ENCODE data around the gene SFMBT2. TPM values are rescaled to one million over a fixed set of nuclear protein-coding genes. Genes with fewer than 3 reads are reported as not detected.

Gene SFMBT2
- polyA plus RNA-seq, 2 of the 4 experiments (the other 2 are of a cell fraction), result 9.6 to 10.2 TPM

GRCh38 chr10:7193369-7193768 lies 217.5 kb downstream of the SFMBT2 start:
- ATAC-seq, result no peak
- DNase-seq (ENCODE audit: low read depth in 1 of 2, low spot score in 1 of 2), result no peak
- Histone ChIP-seq H3K4me1 (no peaks in the 10 kb centered on the region), H3K27ac (no peak overlapping the region), H3K4me2 (no peak overlapping the region), H3K9me3 (no peaks in the 10 kb centered on the region), H3K4me3 (no peak overlapping the region)
- 92% methylated on average over 7 of the region's 7 CpGs for WGBS (ENCODE audit: missing lambda C conversion rate)
- ChIA-PET CTCF (interaction anchor here (0.7 to 0.8 kb wide), 2 partner anchors 10 to 511 kb away, joined by 3 to 4 read pairs; no protein-coding TSS in a partner anchor), POLR2A (no interaction called here)
- FAIRE-seq, result no peak
- TF ChIP-seq NFE2L2 (conservative IDR thresholded peaks at IDR 0.05; ENCODE audit: low read length) (no peak), ZC3H11A (IDR thresholded peaks at IDR 0.05) (no peak), CHD4 (IDR thresholded peaks at IDR 0.05; ENCODE audit: borderline replicate concordance) (no peak), SREBF2 (IDR thresholded peaks at IDR 0.05) (no peak), FOSB (CRISPR knock-in tag; IDR thresholded peaks at IDR 0.05) (no peak), ATOH8 (CRISPR knock-in tag; IDR thresholded peaks at IDR 0.05; ENCODE audit: low read depth) (no peak), KDM1A (IDR thresholded peaks at IDR 0.05; ENCODE audit: low read depth) (no peak), MAFK (IDR thresholded peaks at IDR 0.05; ENCODE audit: partially characterized antibody) (no peak), POLR2A (IDR thresholded peaks at IDR 0.05; ENCODE audit: low read length) (no peak), PHF8 (IDR thresholded peaks at IDR 0.05; ENCODE audit: borderline replicate concordance, low read depth) (no peak), POLR2AphosphoS2 (conservative IDR thresholded peaks at IDR 0.05; ENCODE audit: low read length) (no peak)
- TF ChIP-seq, protein P1, sequence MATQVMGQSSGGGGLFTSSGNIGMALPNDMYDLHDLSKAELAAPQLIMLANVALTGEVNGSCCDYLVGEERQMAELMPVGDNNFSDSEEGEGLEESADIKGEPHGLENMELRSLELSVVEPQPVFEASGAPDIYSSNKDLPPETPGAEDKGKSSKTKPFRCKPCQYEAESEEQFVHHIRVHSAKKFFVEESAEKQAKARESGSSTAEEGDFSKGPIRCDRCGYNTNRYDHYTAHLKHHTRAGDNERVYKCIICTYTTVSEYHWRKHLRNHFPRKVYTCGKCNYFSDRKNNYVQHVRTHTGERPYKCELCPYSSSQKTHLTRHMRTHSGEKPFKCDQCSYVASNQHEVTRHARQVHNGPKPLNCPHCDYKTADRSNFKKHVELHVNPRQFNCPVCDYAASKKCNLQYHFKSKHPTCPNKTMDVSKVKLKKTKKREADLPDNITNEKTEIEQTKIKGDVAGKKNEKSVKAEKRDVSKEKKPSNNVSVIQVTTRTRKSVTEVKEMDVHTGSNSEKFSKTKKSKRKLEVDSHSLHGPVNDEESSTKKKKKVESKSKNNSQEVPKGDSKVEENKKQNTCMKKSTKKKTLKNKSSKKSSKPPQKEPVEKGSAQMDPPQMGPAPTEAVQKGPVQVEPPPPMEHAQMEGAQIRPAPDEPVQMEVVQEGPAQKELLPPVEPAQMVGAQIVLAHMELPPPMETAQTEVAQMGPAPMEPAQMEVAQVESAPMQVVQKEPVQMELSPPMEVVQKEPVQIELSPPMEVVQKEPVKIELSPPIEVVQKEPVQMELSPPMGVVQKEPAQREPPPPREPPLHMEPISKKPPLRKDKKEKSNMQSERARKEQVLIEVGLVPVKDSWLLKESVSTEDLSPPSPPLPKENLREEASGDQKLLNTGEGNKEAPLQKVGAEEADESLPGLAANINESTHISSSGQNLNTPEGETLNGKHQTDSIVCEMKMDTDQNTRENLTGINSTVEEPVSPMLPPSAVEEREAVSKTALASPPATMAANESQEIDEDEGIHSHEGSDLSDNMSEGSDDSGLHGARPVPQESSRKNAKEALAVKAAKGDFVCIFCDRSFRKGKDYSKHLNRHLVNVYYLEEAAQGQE (IDR thresholded peaks at IDR 0.05), result no peak
- TF ChIP-seq, protein P2, sequence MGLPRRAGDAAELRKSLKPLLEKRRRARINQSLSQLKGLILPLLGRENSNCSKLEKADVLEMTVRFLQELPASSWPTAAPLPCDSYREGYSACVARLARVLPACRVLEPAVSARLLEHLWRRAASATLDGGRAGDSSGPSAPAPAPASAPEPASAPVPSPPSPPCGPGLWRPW (IDR thresholded peaks at IDR 0.05), result no peak

DNA sequence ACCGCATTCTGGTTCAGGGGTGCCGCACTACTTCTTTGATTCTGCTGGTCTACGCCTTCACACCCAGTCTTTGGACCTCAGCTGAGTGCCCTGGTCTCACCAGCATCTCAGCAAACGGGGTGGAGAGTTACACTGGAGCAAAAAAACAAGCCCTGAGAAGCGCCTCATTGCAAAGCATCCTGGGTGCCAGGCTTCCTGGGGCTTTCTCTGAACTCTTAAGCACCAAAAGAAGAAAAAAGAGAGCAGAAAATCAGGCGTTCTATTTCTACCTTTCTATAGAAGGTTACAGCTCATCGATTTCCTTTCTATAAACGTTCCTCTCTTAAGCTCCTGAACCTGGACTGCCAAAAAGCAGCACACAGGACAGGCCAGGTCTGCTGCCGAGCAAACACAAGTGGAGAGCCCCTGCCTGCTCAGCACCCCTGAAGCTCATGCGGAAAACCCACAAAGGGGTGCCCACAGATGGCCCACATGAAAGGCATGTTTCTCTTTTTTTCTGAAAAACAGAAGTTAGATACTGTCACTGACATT lies 217.9 kb downstream of the SFMBT2 start:
- no peak for FAIRE-seq
- Histone ChIP-seq H3K27ac (no peak overlapping the region), H3K4me2 (no peak overlapping the region), H3K9me3 (no peaks in the 10 kb centered on the region), H3K4me3 (no peak overlapping the region), H3K4me1 (no peaks in the 10 kb centered on the region)
- TF ChIP-seq, protein P3, sequence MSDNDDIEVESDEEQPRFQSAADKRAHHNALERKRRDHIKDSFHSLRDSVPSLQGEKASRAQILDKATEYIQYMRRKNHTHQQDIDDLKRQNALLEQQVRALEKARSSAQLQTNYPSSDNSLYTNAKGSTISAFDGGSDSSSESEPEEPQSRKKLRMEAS (IDR thresholded peaks at IDR 0.05), result no peak
- TF ChIP-seq ATOH8 (CRISPR knock-in tag; IDR thresholded peaks at IDR 0.05; ENCODE audit: low read depth), result no peak
- TF ChIP-seq CHD4 (IDR thresholded peaks at IDR 0.05; ENCODE audit: borderline replicate concordance), result no peak
- no peak for TF ChIP-seq JUNB (IDR thresholded peaks at IDR 0.05)
- TF ChIP-seq BCL3 (IDR thresholded peaks at IDR 0.05), result no peak
- no peak for TF ChIP-seq CHD2 (IDR thresholded peaks at IDR 0.05; ENCODE audit: low read length, partially characterized antibody)
- no peak for TF ChIP-seq POLR2A (IDR thresholded peaks at IDR 0.05; ENCODE audit: low read length)
- TF ChIP-seq JUN (IDR thresholded peaks at IDR 0.05), result no peak
- TF ChIP-seq NPAS2 (CRISPR knock-in tag; IDR thresholded peaks at IDR 0.05; ENCODE audit: borderline replicate concordance), result no peak
- TF ChIP-seq RCOR1 (IDR thresholded peaks at IDR 0.05; ENCODE audit: low read depth, low read length), result no peak
- no peak for TF ChIP-seq MAFK (IDR thresholded peaks at IDR 0.05; ENCODE audit: partially characterized antibody)
- TF ChIP-seq MAZ (IDR thresholded peaks at IDR 0.05; ENCODE audit: borderline replicate concordance, low read depth, low read length), result no peak
- TF ChIP-seq POLR2AphosphoS2 (conservative IDR thresholded peaks at IDR 0.05; ENCODE audit: low read length), result no peak
- no peak for TF ChIP-seq KDM1A (IDR thresholded peaks at IDR 0.05; ENCODE audit: low read depth)
- no peak for TF ChIP-seq CBX2 (IDR thresholded peaks at IDR 0.05; ENCODE audit: borderline replicate concordance, low read depth)
- TF ChIP-seq HOXB13 (CRISPR knock-in tag; IDR thresholded peaks at IDR 0.05; ENCODE audit: low read depth), result no peak
- TF ChIP-seq FOXS1 (CRISPR knock-in tag; IDR thresholded peaks at IDR 0.05), result no peak
- no peak for TF ChIP-seq EHF (CRISPR knock-in tag; IDR thresholded peaks at IDR 0.05)
- TF ChIP-seq, protein P2 (IDR thresholded peaks at IDR 0.05), result no peak
- ChIA-PET CTCF (interaction anchor here (0.7 to 1.2 kb wide), 2 partner anchors 10 to 179 kb away, joined by 3 read pairs; no protein-coding TSS in a partner anchor), POLR2A (no interaction called here)
- DNase-seq (ENCODE audit: low read depth in 1 of 2, low spot score in 1 of 2), result no peak
- ATAC-seq, result no peak
- WGBS (ENCODE audit: missing lambda C conversion rate), result 74% methylated on average over 10 of the region's 10 CpGs
